Testis (tissue), 2 donors: ENCODE data around the gene MAN1A2.

Source experiments
- POLR2A ChIP-seq: fragments of 450-650 bp; IDR thresholded peaks from one replicate; pipeline ENCODE4 v1.6.1; 2017; ENCODE audit warnings: antibody characterized with exemption, mild to moderate bottlenecking, moderate library complexity
- TF ChIP-seq, protein P1 (sequence below), 3 experiments: fragments of 450-650 bp in 2 of 3; fragments of 200-600 bp in 1 of 3; sonication (generic) in 1 of 3; IDR thresholded peaks; one replicate each; pipeline ENCODE4 v1.5.1; 2016 to 2019; ENCODE audit warnings: antibody characterized with exemption in 3 of 3, mild to moderate bottlenecking in 2 of 3, moderate library complexity in 1 of 3

DNA sequence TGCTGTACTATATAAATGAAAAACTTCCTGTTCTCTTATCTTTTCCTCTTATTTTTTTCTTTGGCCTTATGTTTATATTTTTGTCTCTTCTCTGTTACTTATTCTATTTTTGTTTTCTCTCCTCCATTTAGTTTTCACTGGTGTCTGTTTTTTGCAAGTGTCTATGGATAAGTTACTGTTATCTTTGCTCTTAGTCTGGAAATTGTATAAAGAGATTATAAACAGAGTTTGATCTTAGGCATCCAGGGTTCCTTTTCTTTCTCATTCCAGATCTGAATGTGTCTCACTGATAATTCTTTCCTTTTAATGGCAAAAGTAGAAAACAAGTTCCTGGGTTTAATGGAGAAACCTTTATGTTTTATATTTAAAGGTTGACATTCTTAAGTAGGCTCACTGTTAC is 34.5 kb downstream of the MAN1A2 start:
- no peak for TF ChIP-seq POLR2A
- TF ChIP-seq, protein P1, sequence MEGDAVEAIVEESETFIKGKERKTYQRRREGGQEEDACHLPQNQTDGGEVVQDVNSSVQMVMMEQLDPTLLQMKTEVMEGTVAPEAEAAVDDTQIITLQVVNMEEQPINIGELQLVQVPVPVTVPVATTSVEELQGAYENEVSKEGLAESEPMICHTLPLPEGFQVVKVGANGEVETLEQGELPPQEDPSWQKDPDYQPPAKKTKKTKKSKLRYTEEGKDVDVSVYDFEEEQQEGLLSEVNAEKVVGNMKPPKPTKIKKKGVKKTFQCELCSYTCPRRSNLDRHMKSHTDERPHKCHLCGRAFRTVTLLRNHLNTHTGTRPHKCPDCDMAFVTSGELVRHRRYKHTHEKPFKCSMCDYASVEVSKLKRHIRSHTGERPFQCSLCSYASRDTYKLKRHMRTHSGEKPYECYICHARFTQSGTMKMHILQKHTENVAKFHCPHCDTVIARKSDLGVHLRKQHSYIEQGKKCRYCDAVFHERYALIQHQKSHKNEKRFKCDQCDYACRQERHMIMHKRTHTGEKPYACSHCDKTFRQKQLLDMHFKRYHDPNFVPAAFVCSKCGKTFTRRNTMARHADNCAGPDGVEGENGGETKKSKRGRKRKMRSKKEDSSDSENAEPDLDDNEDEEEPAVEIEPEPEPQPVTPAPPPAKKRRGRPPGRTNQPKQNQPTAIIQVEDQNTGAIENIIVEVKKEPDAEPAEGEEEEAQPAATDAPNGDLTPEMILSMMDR (IDR thresholded peaks at IDR 0.05) = no peak
